Neural cell (in vitro differentiated cells): Measurements from ENCODE around the gene NT5C. TPM values are rescaled to one million over a fixed set of nuclear protein-coding genes. Genes with fewer than 3 reads are reported as not detected.

Experiments used
- H2AFZ ChIP-seq: fragments of 200-600, 300-800 bp; sonication (generic), shearing (Covaris generic); 2 replicates; pipeline ENCODE4 v1.6.0; 2014; ENCODE audit warnings: low read depth, mild to moderate bottlenecking, antibody characterized with exemption, low read length, moderate library complexity
- H3F3A ChIP-seq: fragments of 200-600 bp; shearing (Covaris generic); 2 replicates; pipeline ENCODE4 v1.6.1; 2016; ENCODE audit warnings: mild to moderate bottlenecking, moderate library complexity, mixed read lengths, antibody characterized with exemption, low read length; ENCODE audit not compliant: insufficient read depth, poor library complexity, severe bottlenecking
- H3K27ac ChIP-seq: fragments of 200-600, 300-800 bp; sonication (generic), shearing (Covaris generic); 2 replicates; pipeline ENCODE4 v1.5.1; 2014; ENCODE audit warnings: mild to moderate bottlenecking, low read length, moderate library complexity
- H3K27me3 ChIP-seq: fragments of 300-800, 200-600 bp; sonication (generic), shearing (Covaris generic); 2 replicates; pipeline ENCODE4 v1.6.0; 2014; ENCODE audit warnings: mild to moderate bottlenecking, low read depth, low read length, moderate library complexity; ENCODE audit not compliant: insufficient read depth
- H3K36me3 ChIP-seq: fragments of 300-800, 200-600 bp; sonication (generic), shearing (Covaris generic); 2 replicates; pipeline ENCODE4 v1.5.1; 2014; ENCODE audit warnings: mild to moderate bottlenecking, antibody characterized with exemption, low read length, moderate library complexity; ENCODE audit not compliant: insufficient read depth
- H3K4me2 ChIP-seq: fragments of 300-800, 200-600 bp; sonication (generic), shearing (Covaris generic); 2 replicates; pipeline ENCODE4 v1.6.0; 2014; ENCODE audit warnings: mild to moderate bottlenecking, low read length
- H3K4me3 ChIP-seq: fragments of 300-800, 200-600 bp; sonication (generic), shearing (Covaris generic); 2 replicates; pipeline ENCODE4 v1.5.1; 2014; ENCODE audit warnings: mild to moderate bottlenecking, low read length, moderate library complexity
- H3K79me2 ChIP-seq: fragments of 200-600 bp; shearing (Covaris generic); replicated peaks from 2 replicates; pipeline ENCODE4 v1.6.0; 2014; ENCODE audit warnings: mild to moderate bottlenecking, low read length, moderate library complexity; ENCODE audit not compliant: insufficient read depth
- H3K9ac ChIP-seq: fragments of 300-800, 200-600 bp; sonication (generic), shearing (Covaris generic); 2 replicates; pipeline ENCODE4 v1.6.1; 2016; ENCODE audit warnings: mild to moderate bottlenecking, low read length, mixed read lengths
- H3K9me2 ChIP-seq: fragments of 200-600 bp; shearing (Covaris generic); 2 replicates; pipeline ENCODE4 v1.6.1; 2016; ENCODE audit warnings: mild to moderate bottlenecking, low read length, mixed read lengths; ENCODE audit not compliant: insufficient read depth
- H3K9me3 ChIP-seq: fragments of 200-600, 300-800 bp; sonication (generic), shearing (Covaris generic); 2 replicates; pipeline ENCODE4 v1.6.1; 2016; ENCODE audit warnings: mild to moderate bottlenecking, mixed run types, low read length, moderate library complexity, mixed read lengths
- H4K20me1 ChIP-seq: fragments of 200-600 bp; shearing (Covaris generic); 2 replicates; pipeline ENCODE4 v1.6.1; 2016; ENCODE audit warnings: mild to moderate bottlenecking, mixed run types; ENCODE audit not compliant: insufficient read depth
- EP300 ChIP-seq: fragments of 450-650 bp; conservative IDR thresholded peaks from 2 replicates; pipeline ENCODE4 v1.6.1; 2014; ENCODE audit warnings: antibody characterized with exemption, mild to moderate bottlenecking, moderate library complexity; ENCODE audit not compliant: poor library complexity, severe bottlenecking
- EZH2 ChIP-seq: fragments of 200-600, 300-800 bp; shearing (Covaris generic), sonication (generic); IDR thresholded peaks from 2 replicates; pipeline ENCODE4 v1.6.1; 2014; ENCODE audit warnings: antibody characterized with exemption, low read length, borderline replicate concordance, mild to moderate bottlenecking; ENCODE audit not compliant: insufficient read depth, poor library complexity, severe bottlenecking
- MXI1 ChIP-seq: fragments of 450-650 bp; conservative IDR thresholded peaks from 2 replicates; pipeline ENCODE4 v1.6.1; 2014; ENCODE audit warnings: antibody characterized with exemption, mild to moderate bottlenecking; ENCODE audit not compliant: poor library complexity, severe bottlenecking
- POLR2AphosphoS5 ChIP-seq: IDR thresholded peaks from 2 replicates; pipeline ENCODE4 v1.6.1; 2012
- RAD21 ChIP-seq: fragments of 450-650 bp; conservative IDR thresholded peaks from 2 replicates; pipeline ENCODE4 v1.6.1; 2014; ENCODE audit warnings: antibody characterized with exemption, mild to moderate bottlenecking, moderate library complexity
- SMC3 ChIP-seq: fragments of 450-650 bp; conservative IDR thresholded peaks from 2 replicates; pipeline ENCODE4 v1.6.1; 2014; ENCODE audit warnings: antibody characterized with exemption, mild to moderate bottlenecking, moderate library complexity; ENCODE audit not compliant: poor library complexity
- TAF1 ChIP-seq: IDR thresholded peaks from 2 replicates; pipeline ENCODE4 v1.6.1; 2012; ENCODE audit warnings: low read depth
- polyA plus RNA-seq: library from polyadenylated mRNA; depleted of rRNA; stranded (reverse); fragments of >200 nt; gene quantifications from 2 replicates; pipeline ENCODE4 v1.2.3, GENCODE V29; 2014
- TF ChIP-seq, protein P1 (sequence below): fragments of 450-650 bp; IDR thresholded peaks from 2 replicates; pipeline ENCODE4 v1.5.1; 2014; ENCODE audit warnings: antibody characterized with exemption, mild to moderate bottlenecking, moderate library complexity; ENCODE audit not compliant: poor library complexity, severe bottlenecking
- TF ChIP-seq, protein P2 (sequence below): IDR thresholded peaks from 2 replicates; pipeline ENCODE4 v1.6.1; 2012; ENCODE audit warnings: borderline replicate concordance

NT5C gene
- polyA plus RNA-seq, 1 donor from 2014 or later: 58.7 TPM

- Histone ChIP-seq H3K9me3 (no peaks in the 10 kb centered on the region), H3K9ac (no peak overlapping the region), H3K9me2 (no peaks in the 10 kb centered on the region), H3K79me2 (peaks cover 82% of the 10 kb centered on the region), H3K27ac (no peak overlapping the region), H4K20me1 (peaks cover 62% of the 10 kb centered on the region), H3K36me3 (peaks cover 24% of the 10 kb centered on the region), H3K4me2 (no peak overlapping the region), H3F3A (no peaks in the 10 kb centered on the region), H2AFZ (no peak overlapping the region), H3K27me3 (no peaks in the 10 kb centered on the region), H3K4me3 (peak overlapping the region; percentile 32)
- TF ChIP-seq MXI1 (no peak), SMC3 (no peak), EZH2 (no peak), RAD21 (no peak), TAF1 (no peak), POLR2AphosphoS5 (no peak), EP300 (no peak)
- TF ChIP-seq, protein P1, sequence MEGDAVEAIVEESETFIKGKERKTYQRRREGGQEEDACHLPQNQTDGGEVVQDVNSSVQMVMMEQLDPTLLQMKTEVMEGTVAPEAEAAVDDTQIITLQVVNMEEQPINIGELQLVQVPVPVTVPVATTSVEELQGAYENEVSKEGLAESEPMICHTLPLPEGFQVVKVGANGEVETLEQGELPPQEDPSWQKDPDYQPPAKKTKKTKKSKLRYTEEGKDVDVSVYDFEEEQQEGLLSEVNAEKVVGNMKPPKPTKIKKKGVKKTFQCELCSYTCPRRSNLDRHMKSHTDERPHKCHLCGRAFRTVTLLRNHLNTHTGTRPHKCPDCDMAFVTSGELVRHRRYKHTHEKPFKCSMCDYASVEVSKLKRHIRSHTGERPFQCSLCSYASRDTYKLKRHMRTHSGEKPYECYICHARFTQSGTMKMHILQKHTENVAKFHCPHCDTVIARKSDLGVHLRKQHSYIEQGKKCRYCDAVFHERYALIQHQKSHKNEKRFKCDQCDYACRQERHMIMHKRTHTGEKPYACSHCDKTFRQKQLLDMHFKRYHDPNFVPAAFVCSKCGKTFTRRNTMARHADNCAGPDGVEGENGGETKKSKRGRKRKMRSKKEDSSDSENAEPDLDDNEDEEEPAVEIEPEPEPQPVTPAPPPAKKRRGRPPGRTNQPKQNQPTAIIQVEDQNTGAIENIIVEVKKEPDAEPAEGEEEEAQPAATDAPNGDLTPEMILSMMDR: no peak
- TF ChIP-seq, protein P2, sequence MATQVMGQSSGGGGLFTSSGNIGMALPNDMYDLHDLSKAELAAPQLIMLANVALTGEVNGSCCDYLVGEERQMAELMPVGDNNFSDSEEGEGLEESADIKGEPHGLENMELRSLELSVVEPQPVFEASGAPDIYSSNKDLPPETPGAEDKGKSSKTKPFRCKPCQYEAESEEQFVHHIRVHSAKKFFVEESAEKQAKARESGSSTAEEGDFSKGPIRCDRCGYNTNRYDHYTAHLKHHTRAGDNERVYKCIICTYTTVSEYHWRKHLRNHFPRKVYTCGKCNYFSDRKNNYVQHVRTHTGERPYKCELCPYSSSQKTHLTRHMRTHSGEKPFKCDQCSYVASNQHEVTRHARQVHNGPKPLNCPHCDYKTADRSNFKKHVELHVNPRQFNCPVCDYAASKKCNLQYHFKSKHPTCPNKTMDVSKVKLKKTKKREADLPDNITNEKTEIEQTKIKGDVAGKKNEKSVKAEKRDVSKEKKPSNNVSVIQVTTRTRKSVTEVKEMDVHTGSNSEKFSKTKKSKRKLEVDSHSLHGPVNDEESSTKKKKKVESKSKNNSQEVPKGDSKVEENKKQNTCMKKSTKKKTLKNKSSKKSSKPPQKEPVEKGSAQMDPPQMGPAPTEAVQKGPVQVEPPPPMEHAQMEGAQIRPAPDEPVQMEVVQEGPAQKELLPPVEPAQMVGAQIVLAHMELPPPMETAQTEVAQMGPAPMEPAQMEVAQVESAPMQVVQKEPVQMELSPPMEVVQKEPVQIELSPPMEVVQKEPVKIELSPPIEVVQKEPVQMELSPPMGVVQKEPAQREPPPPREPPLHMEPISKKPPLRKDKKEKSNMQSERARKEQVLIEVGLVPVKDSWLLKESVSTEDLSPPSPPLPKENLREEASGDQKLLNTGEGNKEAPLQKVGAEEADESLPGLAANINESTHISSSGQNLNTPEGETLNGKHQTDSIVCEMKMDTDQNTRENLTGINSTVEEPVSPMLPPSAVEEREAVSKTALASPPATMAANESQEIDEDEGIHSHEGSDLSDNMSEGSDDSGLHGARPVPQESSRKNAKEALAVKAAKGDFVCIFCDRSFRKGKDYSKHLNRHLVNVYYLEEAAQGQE: no peak
Measured at GRCh38 chr17:75147878-75148546, 16.5 kb upstream of the NT5C start.

GRCh38 chr17:75146592-75146991 is 15.1 kb upstream of the NT5C start:
- H2AFZ ChIP-seq: no peak overlapping the region
- H3K36me3 ChIP-seq: peaks cover 24% of the 10 kb centered on the region
- H3K9me2 ChIP-seq: no peaks in the 10 kb centered on the region
- H3K27ac ChIP-seq: no peak overlapping the region
- H3F3A ChIP-seq: no peaks in the 10 kb centered on the region
- H3K79me2 ChIP-seq: peaks cover 68% of the 10 kb centered on the region
- no peak for TF ChIP-seq EZH2
- no peak for TF ChIP-seq EP300
- no peak for TF ChIP-seq POLR2AphosphoS5
- TF ChIP-seq SMC3: no peak
- TF ChIP-seq TAF1: no peak
- TF ChIP-seq, protein P2: no peak
- TF ChIP-seq MXI1: no peak
- no peak for TF ChIP-seq RAD21
- TF ChIP-seq, protein P1: no peak
- H3K9ac ChIP-seq: no peak overlapping the region
- no peak overlapping the region for H3K4me2 ChIP-seq
- H3K4me3 ChIP-seq: no peak overlapping the region
- no peaks in the 10 kb centered on the region for H3K27me3 ChIP-seq
- H4K20me1 ChIP-seq: peaks cover 70% of the 10 kb centered on the region
- no peaks in the 10 kb centered on the region for H3K9me3 ChIP-seq
